GM21529 (cell line): Measurements from ENCODE around the gene LENG1.

Experiments
- ATAC-seq: cut with Tn5 transposase; IDR thresholded peaks from one replicate; pipeline ENCODE4 v1.9.1; 2021; ENCODE audit not compliant: unreplicated experiment

Gene LENG1

DNA sequence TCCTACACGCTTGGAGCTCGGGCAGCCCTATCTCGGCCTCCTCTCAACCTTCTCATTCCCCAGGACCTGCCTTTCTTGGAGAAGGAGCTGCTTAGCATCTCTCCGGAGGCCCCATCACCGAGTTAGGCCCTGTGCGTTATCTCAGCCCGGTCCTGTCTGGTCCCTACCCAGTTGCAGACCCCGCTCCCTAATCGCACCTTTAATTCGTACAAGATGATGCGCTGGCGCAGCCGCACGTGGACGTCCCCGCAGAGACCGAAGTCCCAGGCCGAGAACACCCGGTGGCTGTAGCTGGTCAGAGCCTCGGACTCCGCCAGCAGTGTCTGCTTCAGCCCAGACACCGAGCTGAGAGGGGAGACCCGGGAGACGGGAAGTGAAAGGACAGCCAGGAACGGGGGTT, 5.7 kb upstream of the LENG1 start:
- no peak for ATAC-seq

DNA sequence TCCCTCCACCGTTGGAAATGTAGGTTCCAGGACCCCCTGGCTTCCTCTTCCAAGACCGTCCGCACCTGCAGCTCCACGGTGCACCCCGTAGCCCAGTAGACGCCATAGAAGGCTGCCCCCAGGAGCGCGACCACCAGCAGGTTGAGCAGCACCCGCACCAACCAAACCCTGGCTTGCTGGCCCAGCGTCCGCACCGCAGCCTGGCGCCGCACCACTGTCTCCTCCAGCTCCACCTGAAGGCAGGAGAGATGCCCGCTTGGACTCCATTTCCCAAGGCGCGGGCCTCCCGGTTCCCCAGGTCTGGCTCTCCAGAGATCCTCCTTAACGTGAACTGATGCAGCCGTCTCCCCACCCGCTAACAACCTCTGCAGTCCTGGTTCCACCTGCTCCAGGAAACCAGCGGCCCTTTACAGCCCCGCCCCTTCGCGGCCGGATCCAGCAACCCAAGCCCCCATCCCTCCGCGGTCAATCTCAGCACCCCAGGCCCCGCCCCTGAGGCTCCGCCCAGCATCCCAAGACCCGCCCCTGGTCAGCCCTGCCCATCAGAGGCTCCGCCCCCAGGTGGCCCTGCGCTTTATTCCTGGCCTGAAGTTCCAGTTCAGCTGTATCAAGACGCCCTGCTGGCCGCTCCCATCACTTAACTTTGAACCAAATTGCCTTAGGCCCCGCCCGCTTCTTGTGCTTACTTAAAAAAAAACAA, 5.0 kb upstream of the LENG1 start:
- no peak for ATAC-seq

DNA sequence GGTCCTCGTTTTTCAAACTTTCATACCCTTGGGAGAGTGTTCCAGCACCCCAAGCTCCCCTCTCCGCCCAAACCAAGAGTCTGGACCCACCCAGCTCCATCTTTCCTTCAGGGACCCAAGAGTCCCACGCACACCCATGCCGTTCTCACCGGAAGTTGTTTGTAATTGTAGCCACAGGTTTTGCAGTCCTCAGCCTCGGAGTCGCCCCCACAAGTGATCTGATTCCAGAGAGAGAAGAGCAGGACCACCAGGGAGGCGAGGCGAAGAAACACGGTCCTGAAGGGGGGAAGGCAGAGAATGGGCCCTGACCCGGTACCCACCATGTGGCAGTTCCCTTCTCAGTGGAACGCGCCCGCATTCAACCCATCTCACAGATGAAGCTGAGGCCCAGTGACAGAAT, 3.4 kb upstream of the LENG1 start:
- ATAC-seq: no peak

DNA sequence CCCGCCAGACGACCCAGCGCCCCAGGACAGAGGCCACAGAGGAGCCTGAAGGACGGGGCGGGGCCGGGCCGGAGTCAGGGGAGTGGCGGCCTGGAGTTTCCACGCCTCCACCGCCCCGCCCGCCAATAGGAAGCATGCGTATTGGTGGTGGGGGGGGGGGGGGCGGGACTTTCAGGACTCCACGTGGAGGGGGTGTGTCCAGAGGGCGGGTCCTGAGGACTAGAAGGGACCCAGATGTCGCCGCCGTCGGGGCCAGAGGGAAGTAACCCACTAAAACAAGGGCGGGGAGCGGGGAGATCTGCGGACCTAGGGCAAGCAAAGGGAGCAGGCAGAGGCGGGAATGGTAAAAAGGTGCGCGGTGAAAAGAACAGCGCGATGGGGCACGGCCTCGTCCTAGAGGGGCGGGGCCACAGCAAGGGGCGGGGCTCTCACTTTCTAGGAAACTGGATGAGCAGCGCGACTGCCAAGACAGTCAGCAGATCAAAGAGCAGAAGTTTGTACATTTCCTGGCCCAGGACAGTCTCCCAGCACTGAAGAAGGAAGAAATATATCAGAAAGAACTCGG, 2.8 kb upstream of the LENG1 start:
- ATAC-seq: no peak

DNA sequence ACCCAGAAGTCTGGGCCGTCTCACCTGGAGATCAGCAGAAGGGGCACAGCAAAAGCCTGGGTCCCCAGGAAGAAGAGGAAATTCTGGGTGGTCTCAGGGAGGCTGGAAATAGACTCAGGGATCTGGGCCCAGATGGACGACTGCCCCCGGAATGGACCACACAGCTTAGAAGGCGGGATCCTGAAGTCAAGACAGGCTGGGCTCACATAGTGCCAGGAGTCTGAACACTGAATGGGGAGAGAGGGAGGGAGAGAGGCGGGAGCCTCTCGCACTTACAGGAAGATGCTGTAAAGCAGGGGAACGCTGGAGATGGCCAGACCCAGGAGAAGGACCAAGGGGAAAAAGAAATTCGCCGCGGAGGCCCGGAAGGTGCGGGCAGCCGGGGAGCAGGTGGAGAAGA, 1.3 kb upstream of the LENG1 start:
- no peak for ATAC-seq

DNA sequence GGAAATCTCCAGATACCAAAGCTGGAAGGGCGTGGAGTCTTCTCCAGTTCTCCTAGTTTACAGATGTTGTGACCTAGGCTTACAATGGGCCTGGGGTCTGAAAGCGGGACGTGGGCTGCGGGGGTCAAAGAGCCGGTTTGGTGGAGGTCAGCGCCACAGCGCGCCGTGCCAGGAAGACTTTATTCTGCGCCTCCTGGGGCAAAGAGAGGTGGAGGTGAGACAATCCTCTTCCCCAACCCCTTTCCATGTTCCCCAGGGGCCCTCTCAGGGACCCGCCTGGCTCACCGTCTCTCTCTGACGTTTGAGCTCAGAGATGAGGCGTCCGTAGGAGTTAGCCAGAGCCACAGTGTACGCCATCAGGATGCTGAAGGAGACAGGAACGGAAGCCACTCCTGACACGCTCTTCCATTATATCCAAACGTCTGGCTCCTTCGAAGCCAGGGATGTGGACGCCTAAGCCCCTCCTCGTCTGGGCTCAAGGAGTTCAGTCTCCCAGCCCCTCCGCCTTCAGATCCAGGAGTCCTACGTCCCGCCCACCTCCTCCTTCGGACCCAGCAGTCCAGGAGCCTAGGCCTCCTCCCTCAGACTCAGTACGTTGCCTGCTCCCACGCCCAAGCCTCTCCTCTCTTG, 776 bp upstream of the LENG1 start:
- no peak for ATAC-seq

DNA sequence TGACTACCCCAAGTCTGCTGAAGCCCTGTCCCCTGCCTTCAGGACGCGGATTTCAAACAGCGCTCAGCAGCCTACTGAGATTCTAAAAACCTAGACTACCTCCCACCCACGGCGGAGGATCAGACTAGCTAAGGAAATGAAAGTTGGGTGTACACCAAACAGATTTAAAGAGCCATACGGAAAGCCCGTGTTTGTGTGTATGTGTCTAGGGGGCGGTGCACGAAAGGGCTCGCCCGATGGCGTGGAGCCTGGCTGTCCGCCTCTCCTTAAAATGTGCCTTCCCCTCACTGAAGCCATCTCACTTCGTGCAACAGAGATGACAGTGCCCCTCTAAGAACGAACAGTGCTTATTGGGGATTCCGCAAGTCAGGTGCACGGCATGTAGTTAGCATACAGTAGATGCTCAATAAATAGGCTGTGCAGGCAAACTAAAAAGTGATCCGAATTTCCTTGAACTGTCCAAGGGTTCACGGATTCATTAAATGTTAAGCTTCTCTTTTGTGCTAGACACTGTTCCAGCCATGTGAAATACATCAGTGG, 639 bp downstream of the LENG1 start:
- ATAC-seq: no peak

DNA sequence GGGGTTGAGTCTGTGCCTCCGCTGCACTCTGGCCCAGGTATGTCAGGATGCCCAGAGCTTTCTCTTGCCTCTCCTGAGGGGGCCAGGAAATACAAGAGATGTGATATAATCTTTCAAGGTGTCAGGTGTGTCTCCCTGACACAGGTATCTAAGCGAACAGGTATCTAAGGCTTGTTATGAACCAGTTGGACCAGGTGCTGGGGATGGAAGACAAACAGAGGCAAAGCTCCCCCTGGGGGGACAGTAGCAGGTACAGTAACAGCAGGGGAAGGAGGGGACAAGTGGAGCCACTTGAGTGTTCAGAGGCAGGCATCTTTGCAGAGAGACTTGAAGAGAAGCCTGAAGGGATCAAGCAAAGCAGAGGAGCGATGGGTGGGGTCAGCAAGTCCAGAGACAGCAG, 2.6 kb downstream of the LENG1 start:
- ATAC-seq: no peak

DNA sequence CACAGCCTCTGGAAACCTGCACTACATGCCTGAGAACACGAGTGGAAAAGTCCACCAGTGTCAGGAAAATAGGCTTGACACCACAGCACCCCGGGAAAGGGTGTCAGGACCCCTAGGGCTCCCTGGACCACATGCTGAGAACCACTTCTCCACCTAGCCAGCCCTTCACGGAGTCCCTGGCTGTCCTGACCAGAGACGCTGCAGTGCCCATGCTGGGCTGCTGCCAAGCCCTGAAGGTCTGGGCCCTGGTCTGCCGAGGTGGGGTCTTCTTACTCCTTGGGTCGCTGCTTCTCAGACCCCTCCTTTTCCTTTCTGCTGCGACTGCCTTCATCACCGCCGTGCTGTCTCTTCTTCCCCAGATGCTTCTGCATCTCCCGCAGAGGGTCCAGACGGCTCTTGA, 3.0 kb downstream of the LENG1 start:
- no peak for ATAC-seq

DNA sequence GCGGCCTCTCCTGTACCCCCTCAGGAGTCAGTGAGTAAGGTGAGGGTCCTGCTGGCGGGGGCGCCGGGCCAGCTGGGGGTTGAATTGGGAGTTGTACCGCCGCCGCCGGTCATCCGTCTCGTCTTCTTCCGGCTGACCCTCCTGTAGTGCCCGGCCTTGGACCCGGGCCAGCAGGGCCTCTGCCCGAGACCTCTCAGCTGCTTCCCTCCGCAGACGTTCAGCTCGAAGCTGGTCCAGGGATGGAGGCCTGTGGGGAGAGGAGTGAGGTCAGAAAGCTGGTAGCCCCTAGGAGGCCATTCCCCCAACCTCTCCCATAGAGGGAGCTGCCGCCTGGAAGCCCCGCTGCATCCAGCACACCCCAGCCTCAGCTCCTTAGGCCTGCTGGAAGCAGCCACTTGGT, 3.8 kb downstream of the LENG1 start:
- no peak for ATAC-seq

DNA sequence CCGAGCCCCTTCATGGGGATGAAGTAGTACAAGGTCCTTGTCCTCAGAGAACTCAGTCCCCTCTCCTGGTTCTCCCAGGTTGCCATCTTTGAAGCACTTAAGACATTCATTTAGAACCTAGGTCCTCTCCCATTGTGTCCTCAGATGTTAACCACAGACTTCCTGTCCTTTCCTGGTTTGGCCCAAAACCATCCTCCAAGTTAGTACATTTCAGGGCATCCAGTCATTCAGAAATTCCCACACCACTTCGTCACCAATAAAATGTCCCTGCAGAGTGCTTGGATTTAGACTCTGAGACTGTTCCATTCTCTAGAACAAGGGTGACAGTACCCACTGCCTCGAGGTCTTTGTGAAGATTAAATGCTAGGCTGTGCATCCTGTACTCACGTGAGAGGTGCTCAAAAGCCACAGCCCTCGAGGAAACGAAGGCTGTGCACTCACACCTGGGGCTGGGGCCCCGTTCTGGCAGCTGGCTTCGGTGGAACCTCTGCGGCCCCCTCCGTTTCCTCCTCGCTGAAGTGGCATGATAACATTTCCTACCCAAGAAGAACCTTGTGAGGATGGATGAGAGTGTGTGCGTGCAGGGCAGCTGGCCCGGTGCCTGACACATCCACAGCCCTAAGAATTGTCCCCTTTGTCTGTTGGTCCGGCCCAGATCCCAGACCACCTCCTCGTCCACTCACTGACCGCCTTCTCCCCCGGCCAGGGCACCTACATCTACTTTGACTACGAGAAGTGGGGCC, 4.7 kb downstream of the LENG1 start:
- ATAC-seq: no peak

DNA sequence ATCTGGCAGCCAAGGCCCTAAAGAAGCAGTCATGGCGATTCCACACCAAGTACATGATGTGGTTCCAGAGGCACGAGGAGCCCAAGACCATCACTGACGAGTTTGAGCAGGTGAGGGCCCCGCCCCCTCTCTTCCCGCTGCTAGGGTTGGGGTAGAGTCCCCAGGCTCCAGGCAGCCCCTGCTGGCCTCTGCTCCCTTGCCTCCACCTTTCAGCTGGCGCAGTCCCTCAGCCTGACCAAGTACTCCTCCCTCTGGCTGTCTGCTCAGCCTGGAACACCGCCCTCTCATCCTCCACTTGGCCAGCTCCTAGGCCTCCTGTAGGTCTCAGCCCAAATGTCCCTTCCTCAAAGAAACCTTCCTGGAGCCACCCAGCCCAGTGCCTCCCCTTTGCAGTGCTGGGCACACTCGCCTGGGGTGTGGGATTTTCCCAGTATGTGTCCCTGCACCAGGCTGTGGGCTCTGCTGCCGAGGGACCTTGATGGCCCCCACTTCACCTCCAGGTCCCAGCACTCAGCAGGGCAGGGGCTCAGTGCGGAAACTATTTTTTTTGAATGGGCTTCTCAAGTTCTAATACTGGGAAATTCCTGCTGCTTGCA, 5.7 kb downstream of the LENG1 start:
- no peak for ATAC-seq

DNA sequence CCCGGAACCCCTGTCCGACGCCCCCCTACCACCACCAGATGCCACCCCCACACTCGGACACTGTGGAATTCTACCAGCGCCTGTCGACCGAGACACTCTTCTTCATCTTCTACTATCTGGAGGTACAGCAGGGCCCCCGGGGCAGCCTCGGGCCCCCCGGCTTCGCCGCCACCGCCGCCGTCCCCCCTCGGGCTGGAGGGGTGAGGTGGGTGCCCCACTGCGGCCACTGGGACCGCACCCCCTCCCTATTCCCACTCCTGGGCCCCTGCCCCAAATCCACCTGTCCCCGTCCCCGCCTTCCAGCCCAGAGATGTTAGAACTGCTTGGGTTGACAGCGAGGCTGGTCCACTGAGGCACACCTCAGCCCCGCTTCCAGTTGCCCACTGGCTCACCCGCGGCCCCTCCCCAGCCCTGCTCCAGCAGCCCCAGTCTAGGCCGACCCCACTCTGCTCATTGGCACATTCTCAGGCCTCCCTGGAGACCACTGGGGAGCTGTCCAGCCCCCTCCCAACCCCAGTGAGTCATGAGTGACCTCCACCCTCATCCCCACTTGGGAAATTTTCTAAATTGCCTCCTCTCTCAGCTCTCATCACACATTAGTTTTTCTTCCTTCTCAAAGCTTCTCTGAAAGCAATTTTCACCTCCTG, 6.5 kb downstream of the LENG1 start:
- ATAC-seq: no peak

DNA sequence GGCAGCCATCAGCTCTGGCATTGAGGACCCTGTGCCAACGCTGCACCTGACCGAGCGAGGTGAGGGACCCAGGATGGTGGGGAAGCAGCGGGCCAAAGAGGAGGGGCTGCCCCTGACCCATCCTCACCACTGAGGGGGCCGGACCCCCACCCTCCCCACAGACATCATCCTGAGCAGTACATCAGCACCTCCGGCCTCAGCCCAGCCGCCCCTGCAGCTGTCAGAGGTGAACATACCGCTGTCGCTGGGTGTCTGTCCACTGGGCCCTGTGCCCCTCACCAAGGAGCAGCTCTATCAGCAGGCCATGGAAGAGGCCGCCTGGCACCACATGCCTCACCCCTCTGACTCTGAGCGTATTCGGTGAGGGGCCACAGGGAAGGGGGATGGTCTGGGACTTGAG, 7.3 kb downstream of the LENG1 start:
- ATAC-seq: no peak

DNA sequence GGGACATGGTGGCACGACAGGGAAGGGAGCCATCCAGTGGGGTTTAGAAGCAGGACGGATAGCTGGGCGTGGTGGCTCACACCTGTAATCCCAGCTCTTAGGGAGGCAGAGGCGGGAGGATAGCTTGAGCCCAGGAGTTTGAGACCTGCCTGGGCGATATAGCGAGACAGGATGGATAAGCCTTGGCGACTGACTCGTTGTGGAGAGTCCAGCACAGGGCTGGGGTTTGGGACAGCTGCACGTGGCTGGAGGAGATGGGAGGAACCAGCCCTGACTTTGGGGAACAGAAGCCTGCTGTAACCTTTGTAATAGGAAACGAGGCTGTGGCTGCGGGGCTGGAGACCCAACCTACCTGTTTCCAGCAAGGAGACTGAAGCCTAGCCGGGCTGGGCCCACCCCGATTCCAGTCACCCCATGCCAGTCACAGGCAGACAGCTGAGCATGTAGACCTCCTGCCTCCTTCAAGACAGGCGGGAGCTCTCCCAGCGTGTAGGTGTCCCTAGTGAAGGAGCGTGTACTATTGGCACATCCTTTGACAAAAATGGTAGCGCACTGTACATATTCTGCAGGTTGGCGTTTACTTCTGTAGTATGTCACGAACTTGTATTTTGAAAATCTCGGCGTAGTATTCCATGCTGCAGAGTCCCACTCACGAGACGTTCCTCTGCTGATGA, 8.0 kb downstream of the LENG1 start:
- no peak for ATAC-seq

DNA sequence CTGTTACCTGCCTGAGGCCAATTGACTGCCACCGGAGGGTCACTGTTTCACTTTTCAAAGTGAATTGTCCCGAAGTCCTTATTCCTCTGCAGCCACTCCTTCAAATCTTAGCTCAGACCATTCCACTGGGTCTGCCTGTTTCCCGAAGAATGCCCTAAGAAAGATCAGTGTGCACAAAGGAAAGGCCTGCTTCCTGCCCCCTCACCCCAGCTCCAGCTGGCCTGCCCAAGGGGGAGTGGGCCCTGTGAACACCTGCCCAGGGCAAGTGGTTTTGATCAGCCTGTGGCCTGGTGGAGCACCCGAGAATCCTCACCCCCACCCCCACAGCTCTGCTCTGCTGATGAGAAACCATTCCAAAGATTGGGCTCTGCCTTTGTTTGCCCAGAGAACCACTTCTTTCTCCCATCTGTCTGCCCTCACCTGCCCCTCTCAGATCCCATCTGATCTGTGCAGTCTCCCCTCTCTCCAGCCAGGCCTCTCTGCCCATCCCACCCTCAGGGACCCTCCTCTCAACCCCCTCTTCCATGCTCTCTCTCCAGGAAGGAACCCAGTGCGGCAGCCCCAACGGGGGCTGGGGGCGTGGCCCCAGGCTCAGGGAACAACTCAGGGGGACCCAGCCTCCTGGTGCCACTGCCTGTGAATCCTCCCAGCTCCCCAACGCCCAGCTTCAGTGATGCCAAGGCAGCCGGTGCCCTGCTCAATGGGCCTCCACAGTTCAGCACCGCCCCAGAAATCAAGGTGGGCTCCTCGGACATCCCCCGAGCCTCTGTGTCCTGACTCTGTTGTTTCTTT, 10.3 kb downstream of the LENG1 start:
- ATAC-seq: no peak

DNA sequence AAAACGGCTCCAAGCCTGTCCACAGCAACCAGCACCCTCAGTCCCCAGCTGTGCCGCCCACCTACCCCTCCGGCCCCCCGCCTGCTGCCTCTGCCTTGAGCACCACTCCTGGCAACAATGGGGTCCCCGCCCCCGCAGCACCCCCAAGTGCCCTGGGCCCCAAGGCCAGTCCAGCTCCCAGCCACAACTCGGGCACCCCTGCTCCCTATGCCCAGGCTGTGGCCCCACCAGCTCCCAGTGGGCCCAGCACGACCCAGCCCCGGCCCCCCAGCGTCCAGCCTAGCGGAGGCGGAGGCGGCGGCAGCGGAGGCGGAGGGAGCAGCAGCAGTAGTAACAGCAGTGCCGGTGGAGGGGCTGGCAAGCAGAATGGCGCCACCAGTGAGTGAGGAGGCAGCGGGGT, 11.4 kb downstream of the LENG1 start:
- ATAC-seq: no peak

DNA sequence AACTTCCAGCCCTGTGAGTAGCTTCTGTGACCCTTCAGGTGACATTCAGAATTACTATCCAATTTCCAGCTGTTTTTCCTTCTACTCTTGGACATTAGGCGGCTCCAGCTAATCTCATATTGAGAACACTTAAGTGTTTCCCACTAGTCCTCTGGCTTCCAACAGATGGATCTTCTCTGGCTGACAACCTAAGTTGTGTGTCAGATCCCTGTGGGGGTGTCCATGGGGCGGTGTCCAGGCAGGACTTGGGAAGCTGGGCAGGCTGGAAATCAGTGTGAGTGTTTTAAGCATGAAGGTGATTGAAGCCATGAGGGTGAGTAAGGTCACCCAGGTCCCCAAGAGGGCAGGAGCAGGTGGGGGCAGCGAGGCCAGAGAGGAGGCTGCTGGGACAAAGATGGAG, 11.8 kb downstream of the LENG1 start:
- no peak for ATAC-seq

DNA sequence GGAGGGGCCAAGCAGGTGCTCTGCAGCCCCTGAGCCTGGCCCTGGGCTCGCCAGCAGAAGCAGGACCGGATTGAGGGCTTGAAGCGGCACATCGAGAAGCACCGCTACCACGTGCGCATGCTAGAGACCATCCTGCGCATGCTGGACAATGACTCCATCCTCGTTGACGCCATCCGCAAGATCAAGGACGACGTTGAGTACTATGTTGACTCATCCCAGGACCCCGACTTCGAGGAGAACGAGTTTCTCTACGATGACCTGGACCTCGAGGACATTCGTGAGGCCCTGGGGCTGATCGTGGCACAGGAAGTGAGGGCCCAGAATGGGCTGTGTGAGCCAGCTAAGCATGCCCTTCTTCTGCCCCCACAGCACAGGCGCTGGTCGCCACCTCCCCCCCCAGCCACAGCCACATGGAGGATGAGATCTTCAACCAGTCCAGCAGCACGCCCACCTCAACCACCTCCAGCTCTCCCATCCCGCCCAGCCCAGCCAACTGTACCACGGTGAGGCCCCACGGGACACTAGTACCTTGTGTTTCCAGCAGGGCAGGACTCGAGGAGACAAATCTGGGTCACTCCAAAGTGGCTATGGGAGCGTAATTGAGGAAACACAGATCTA, 13.9 kb downstream of the LENG1 start:
- ATAC-seq: no peak
